SK-N-SH (cell line): ENCODE data around the gene KNTC1. TPM values are rescaled to one million over a fixed set of nuclear protein-coding genes. Genes with fewer than 3 reads are reported as not detected.

Experiments
- CTCF ChIA-PET: fragments of 300-600, 350-600 bp; formaldehyde crosslinking; extraction: SDS; loops from one replicate; lab custom pipeline; 2021; lab: Yijun Ruan, JAX
- POLR2A ChIA-PET: fragments of 350-600 bp; sonication (Branson Sonifier 250); formaldehyde crosslinking; extraction: SDS; loops from one replicate; lab custom pipeline; 2020; ENCODE audit warnings: antibody characterized with exemption, inconsistent platforms; lab: Yijun Ruan, JAX
- DNase-seq: peaks from one replicate; pipeline ENCODE4 v3.0.0; 2012
- H2AFZ ChIP-seq: fragments of 200-600 bp; sonication (generic); 2 replicates; pipeline ENCODE4 v1.8.1; 2016; ENCODE audit warnings: antibody characterized with exemption, mild to moderate bottlenecking, low read depth
- H3F3A ChIP-seq: fragments of 200-600 bp; sonication (generic); replicated peaks from 2 replicates; pipeline ENCODE3; 2016; ENCODE audit warnings: antibody characterized with exemption, mild to moderate bottlenecking; ENCODE audit not compliant: insufficient read depth
- H3K27ac ChIP-seq, 2 experiments: fragments of 200-500 bp in 1 of 2; fragments of 200-600 bp in 1 of 2; sonication (Bioruptor generic) in 1 of 2; sonication (generic), shearing (Covaris generic) in 1 of 2; 2 replicates each; pipeline versions ENCODE4 v1.5.1 to v1.6.1; 2014 to 2016; ENCODE audit warnings: low read depth in 2 of 2, inconsistent platforms in 1 of 2, low read length in 1 of 2, mild to moderate bottlenecking in 1 of 2, mixed read lengths in 1 of 2
- H3K27me3 ChIP-seq: fragments of 200-600 bp; sonication (generic), shearing (Covaris generic); 2 replicates; pipeline ENCODE4 v1.6.1; 2016; ENCODE audit warnings: mixed run types; ENCODE audit not compliant: insufficient read depth
- H3K36me3 ChIP-seq, 2 experiments: fragments of 200-500 bp in 1 of 2; fragments of 200-600 bp in 1 of 2; sonication (Bioruptor generic) in 1 of 2; sonication (generic) in 1 of 2; replicated peaks in 1 of 2; 2 replicates each; pipeline versions ENCODE3 to v1.5.1; 2014 to 2016; ENCODE audit warnings: low read length in 1 of 2, mild to moderate bottlenecking in 1 of 2; ENCODE audit not compliant: insufficient read depth in 2 of 2, control insufficient read depth in 1 of 2
- H3K4me1 ChIP-seq, 2 experiments: fragments of 200-500 bp in 1 of 2; fragments of 200-600 bp in 1 of 2; sonication (Bioruptor generic) in 1 of 2; sonication (generic), shearing (Covaris generic) in 1 of 2; 2 replicates each; pipeline versions ENCODE4 v1.5.1 to v1.6.1; 2014 to 2016; ENCODE audit warnings: low read depth in 1 of 2, low read length in 1 of 2, mixed run types in 1 of 2; ENCODE audit not compliant: insufficient read depth in 2 of 2, control insufficient read depth in 1 of 2
- H3K4me2 ChIP-seq: fragments of 200-600 bp; sonication (generic), shearing (Covaris generic); 2 replicates; pipeline ENCODE4 v1.6.1; 2017; ENCODE audit warnings: mixed run types
- H3K4me3 ChIP-seq, 2 experiments: fragments of 200-500 bp in 1 of 2; fragments of 200-600 bp in 1 of 2; sonication (Bioruptor generic) in 1 of 2; sonication (generic), shearing (Covaris generic) in 1 of 2; 2 replicates each; pipeline versions ENCODE4 v1.5.1 to v1.8.1; 2014 to 2016; ENCODE audit warnings: low read depth in 2 of 2, inconsistent platforms in 1 of 2, low read length in 1 of 2, mild to moderate bottlenecking in 1 of 2, mixed read lengths in 1 of 2, moderate library complexity in 1 of 2
- H3K79me2 ChIP-seq: fragments of 200-600 bp; sonication (generic); 2 replicates; pipeline ENCODE4 v1.8.1; 2017; ENCODE audit warnings: mild to moderate bottlenecking; ENCODE audit not compliant: insufficient read depth
- H3K9ac ChIP-seq: fragments of 200-600 bp; sonication (generic); 2 replicates; pipeline ENCODE4 v1.6.1; 2017; ENCODE audit warnings: mixed run types
- H3K9me2 ChIP-seq: fragments of 200-600 bp; sonication (generic); 2 replicates; pipeline ENCODE4 v1.6.1; 2017; ENCODE audit warnings: mixed run types
- H3K9me3 ChIP-seq: fragments of 200-600 bp; sonication (generic); 2 replicates; pipeline ENCODE4 v1.6.1; 2017; ENCODE audit warnings: mixed run types, mild to moderate bottlenecking, moderate library complexity
- H4K20me1 ChIP-seq: fragments of 200-600 bp; sonication (generic); 2 replicates; pipeline ENCODE4 v1.6.1; 2017; ENCODE audit warnings: mild to moderate bottlenecking, mixed run types; ENCODE audit not compliant: insufficient read depth
- EP300 ChIP-seq, 2 experiments: IDR thresholded peaks; 2 replicates each; pipeline versions ENCODE4 v1.4.0 to v1.6.1; 2012; ENCODE audit warnings: borderline replicate concordance in 1 of 2, low read depth in 1 of 2, low read length in 1 of 2
- GABPA ChIP-seq: IDR thresholded peaks from 2 replicates; pipeline ENCODE4 v1.4.0; 2012; ENCODE audit warnings: low read depth, mild to moderate bottlenecking
- MAX ChIP-seq: IDR thresholded peaks from 2 replicates; pipeline ENCODE4 v1.4.0; 2012; ENCODE audit warnings: low read depth
- MEF2A ChIP-seq: IDR thresholded peaks from 2 replicates; pipeline ENCODE4 v1.4.0; 2012; ENCODE audit warnings: low read depth, borderline replicate concordance
- NFIC ChIP-seq: IDR thresholded peaks from 2 replicates; pipeline ENCODE4 v1.4.0; 2012; ENCODE audit warnings: borderline replicate concordance
- POLR2AphosphoS5 ChIP-seq: IDR thresholded peaks from 2 replicates; pipeline ENCODE4 v1.6.1; 2012; ENCODE audit warnings: low read depth, low read length
- RCOR1 ChIP-seq: fragments of 150-350 bp; IDR thresholded peaks from 2 replicates; pipeline ENCODE4 v1.6.1; 2017; ENCODE audit warnings: antibody characterized with exemption, low read length
- RFX5 ChIP-seq: IDR thresholded peaks from 2 replicates; pipeline ENCODE4 v1.6.1; 2012; ENCODE audit warnings: mild to moderate bottlenecking, improper control_type of control experiment, low read length
- RXRA ChIP-seq: IDR thresholded peaks from 2 replicates; pipeline ENCODE4 v1.4.0; 2012; ENCODE audit warnings: low read depth, mild to moderate bottlenecking, borderline replicate concordance
- SIN3A ChIP-seq: IDR thresholded peaks from 2 replicates; pipeline ENCODE4 v1.6.1; 2012; ENCODE audit warnings: low read depth, mild to moderate bottlenecking, low read length, moderate library complexity, borderline replicate concordance
- SMC3 ChIP-seq: IDR thresholded peaks from 2 replicates; pipeline ENCODE4 v1.6.1; 2012; ENCODE audit warnings: low read depth, low read length, improper control_type of control experiment
- TCF12 ChIP-seq: IDR thresholded peaks from 2 replicates; pipeline ENCODE4 v1.4.0; 2012
- TEAD4 ChIP-seq: IDR thresholded peaks from 2 replicates; pipeline ENCODE4 v1.4.0; 2012; ENCODE audit warnings: mild to moderate bottlenecking, borderline replicate concordance; ENCODE audit not compliant: insufficient read depth
- ZBTB33 ChIP-seq: IDR thresholded peaks from 2 replicates; pipeline ENCODE4 v1.4.0; 2012; ENCODE audit warnings: low read depth, borderline replicate concordance
- WGBS: methylation state at CpG from one replicate; pipeline ENCODE4 v1.1.6; 2017; ENCODE audit warnings: low lambda C conversion rate; 5-methylcytosine and 5-hydroxymethylcytosine counted together
- polyA plus RNA-seq, 3 experiments: library from polyadenylated mRNA; depleted of rRNA; stranded (reverse); fragments of >200 nt; gene quantifications; 2 replicates each; pipeline ENCODE4 v1.2.3, GENCODE V29; 2012
- TF ChIP-seq, protein P1 (sequence below): fragments of 150-350 bp; IDR thresholded peaks from 2 replicates; pipeline ENCODE4 v1.6.1; 2016; ENCODE audit warnings: mild to moderate bottlenecking, low read depth, low read length
- TF ChIP-seq, protein P2 (sequence below): IDR thresholded peaks from 2 replicates; pipeline ENCODE4; 2012

Gene KNTC1
- polyA plus RNA-seq, 1 of the 3 experiments (the other 2 are of a cell fraction) = 13.2 TPM

DNA sequence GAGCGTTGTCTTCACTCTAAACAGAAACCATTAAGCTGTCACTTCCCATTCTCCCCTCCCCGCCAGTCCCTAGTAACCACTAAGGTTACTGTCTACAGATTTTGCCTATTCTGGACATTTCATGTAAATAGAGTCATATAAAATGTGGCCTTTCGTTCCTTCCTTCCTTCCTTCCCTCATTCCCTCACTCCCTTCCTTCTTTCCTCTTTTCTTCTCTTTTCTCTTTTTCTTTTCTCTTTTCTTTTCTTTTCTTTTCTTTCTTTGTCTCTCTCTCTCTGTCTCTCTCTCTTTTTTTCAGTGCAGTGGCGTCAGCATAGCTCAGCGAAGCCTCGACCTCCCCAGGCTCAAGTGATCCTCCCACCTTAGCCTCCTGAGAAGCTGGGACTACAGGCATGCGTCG is 138.3 kb downstream of the KNTC1 start:
- 94% methylated on average over 8 of the region's 8 CpGs for WGBS
- H3F3A ChIP-seq = peaks cover 14% of the 10 kb centered on the region
- no peaks in the 10 kb centered on the region for H3K9me3 ChIP-seq
- no peaks in the 10 kb centered on the region for H3K36me3 ChIP-seq
- peaks cover 0 to 5% of the 10 kb centered on the region in 2 experiments; a peak in 1 of 4 replicates for H3K4me1 ChIP-seq
- H2AFZ ChIP-seq = no peak overlapping the region
- H3K4me2 ChIP-seq = no peak overlapping the region
- H3K79me2 ChIP-seq = no peaks in the 10 kb centered on the region
- TF ChIP-seq, protein P1, sequence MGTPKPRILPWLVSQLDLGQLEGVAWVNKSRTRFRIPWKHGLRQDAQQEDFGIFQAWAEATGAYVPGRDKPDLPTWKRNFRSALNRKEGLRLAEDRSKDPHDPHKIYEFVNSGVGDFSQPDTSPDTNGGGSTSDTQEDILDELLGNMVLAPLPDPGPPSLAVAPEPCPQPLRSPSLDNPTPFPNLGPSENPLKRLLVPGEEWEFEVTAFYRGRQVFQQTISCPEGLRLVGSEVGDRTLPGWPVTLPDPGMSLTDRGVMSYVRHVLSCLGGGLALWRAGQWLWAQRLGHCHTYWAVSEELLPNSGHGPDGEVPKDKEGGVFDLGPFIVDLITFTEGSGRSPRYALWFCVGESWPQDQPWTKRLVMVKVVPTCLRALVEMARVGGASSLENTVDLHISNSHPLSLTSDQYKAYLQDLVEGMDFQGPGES = no peak
- TF ChIP-seq, protein P2, sequence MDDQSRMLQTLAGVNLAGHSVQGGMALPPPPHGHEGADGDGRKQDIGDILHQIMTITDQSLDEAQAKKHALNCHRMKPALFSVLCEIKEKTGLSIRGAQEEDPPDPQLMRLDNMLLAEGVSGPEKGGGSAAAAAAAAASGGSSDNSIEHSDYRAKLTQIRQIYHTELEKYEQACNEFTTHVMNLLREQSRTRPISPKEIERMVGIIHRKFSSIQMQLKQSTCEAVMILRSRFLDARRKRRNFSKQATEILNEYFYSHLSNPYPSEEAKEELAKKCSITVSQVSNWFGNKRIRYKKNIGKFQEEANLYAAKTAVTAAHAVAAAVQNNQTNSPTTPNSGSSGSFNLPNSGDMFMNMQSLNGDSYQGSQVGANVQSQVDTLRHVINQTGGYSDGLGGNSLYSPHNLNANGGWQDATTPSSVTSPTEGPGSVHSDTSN = no peak
- TF ChIP-seq MAX (no peak), SMC3 (no peak), MEF2A (no peak), RXRA (no peak), GABPA (no peak), EP300 (IDR thresholded peaks at IDR 0.05; ENCODE audit: borderline replicate concordance in 1 of 2, low read depth in 1 of 2, low read length in 1 of 2) (no peak), RCOR1 (no peak), ZBTB33 (no peak), TCF12 (no peak), TEAD4 (no peak), NFIC (no peak), RFX5 (no peak), SIN3A (no peak), POLR2AphosphoS5 (no peak)
- no peak for DNase-seq
- H3K4me3 ChIP-seq = no peak overlapping the region
- H3K27ac ChIP-seq = no peak overlapping the region
- no peaks in the 10 kb centered on the region for H3K9me2 ChIP-seq
- H3K9ac ChIP-seq = no peak overlapping the region
- H4K20me1 ChIP-seq = no peaks in the 10 kb centered on the region
- CTCF ChIA-PET = no interaction called here
- POLR2A ChIA-PET = no interaction called here
- H3K27me3 ChIP-seq = no peaks in the 10 kb centered on the region
